GM21723 (cell line): ENCODE results near the gene TAX1BP1.

Source experiments
- ATAC-seq: cut with Tn5 transposase; IDR thresholded peaks from one replicate; pipeline ENCODE4 v1.9.1; 2021; ENCODE audit warnings: mild to moderate bottlenecking, moderate library complexity; ENCODE audit not compliant: unreplicated experiment

TAX1BP1 gene

DNA sequence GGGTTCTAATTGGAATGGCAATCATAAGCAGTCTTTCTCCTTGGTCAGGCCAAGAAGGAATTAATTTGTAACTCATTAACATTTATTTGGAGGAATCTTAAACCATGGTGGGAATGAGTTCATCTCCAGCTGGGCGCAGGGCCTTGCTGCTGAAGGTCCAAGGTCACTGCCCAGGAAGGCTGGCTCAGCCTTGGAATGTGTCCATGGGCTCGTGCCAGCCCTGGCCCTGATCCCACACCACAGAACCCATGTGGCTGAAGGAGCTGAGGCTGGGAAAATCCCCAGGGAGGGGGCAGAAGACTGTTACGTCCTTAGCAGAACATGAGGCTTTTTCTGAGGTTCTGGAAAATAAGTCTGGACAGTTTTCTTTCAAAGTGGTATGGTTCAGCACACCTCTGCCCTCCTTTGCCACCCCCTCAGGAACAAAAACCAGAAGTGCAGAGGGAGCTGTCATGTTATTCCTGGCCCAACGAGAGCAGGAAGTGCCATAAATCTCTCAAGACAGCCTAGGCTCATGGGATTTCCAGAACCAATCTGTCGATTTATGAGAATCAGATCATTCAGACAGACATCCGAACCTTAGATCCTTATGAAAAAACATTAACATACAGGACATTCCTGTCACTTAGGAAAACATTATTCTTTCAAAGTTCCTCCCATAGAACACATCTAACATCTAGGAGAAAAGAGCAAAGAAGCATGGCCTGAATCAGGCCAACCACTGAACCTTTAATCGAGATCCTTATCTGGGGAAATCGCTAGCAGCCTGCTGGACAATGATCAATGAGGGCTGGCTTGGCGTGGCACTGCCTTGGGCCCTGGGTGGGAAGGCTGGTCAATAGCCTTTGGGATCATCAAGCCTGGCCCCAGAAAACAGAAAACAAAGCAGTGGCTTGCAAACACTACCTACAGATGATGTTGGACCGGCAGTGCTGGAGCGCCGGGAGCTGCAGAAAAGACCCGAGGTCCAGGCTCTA lies 134.3 kb downstream of the TAX1BP1 start:
- ATAC-seq = no peak

DNA sequence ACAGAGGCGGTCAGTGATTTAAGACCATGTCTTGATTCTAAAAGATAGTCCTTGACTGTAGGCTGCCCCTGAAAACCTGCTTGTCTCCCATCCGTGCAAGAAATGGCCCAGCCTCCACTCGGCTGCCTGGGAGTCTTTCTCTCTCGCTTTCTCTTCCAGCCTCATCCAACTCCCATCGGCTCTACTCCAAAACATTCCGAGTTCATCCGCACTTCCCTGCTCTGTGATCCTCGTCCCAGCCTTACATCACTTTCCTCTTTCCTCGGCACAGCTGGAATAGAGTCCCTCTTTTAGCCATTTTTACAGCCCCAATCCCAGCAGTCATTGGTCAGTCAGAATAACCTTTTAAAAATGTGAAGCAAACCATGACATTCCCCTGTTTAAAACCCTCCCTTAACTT lies 135.1 kb downstream of the TAX1BP1 start:
- ATAC-seq = no peak

- no peak for ATAC-seq
Observed at GRCh38 chr7:27875832-27876231, 135.9 kb downstream of the TAX1BP1 start.

- ATAC-seq = no peak
Observed at GRCh38 chr7:27876756-27877155, 136.8 kb downstream of the TAX1BP1 start.
